Prostate gland (tissue), 2 donors: ENCODE results near the gene PTPRD. TPM values are rescaled to one million over a fixed set of nuclear protein-coding genes. Genes with fewer than 3 reads are reported as not detected.

Source experiments
- DNase-seq: peaks from one replicate; pipeline ENCODE4 v3.0.0-alpha.2; 2019; ENCODE audit warnings: low spot score
- H3K27ac ChIP-seq, 2 donors: fragments of 200-600 bp; sonication (generic); 2 replicates each; pipeline ENCODE4 v1.5.1; 2017 to 2019
- H3K27me3 ChIP-seq: fragments of 200-600 bp; sonication (generic); replicated peaks from 2 replicates; pipeline ENCODE4 v1.5.1; 2019; ENCODE audit not compliant: insufficient read depth
- H3K36me3 ChIP-seq, 2 donors: fragments of 200-600 bp; sonication (generic); 1 replicate in 1 of 2; 2 replicates in 1 of 2; pipeline versions ENCODE4 v1.5.1 to v1.8.1; 2017 to 2019
- H3K4me1 ChIP-seq: fragments of 200-600 bp; sonication (generic); replicated peaks from 2 replicates; pipeline ENCODE4 v1.5.1; 2019
- H3K4me3 ChIP-seq, 2 donors: fragments of 200-600 bp; sonication (generic); 2 replicates each; pipeline ENCODE4 v1.5.1; 2017 to 2019
- H3K9me3 ChIP-seq: fragments of 200-600 bp; sonication (generic); 2 replicates; pipeline ENCODE4 v1.5.1; 2017
- CTCF ChIP-seq, 4 experiments: fragments of 200-600 bp in 2 of 4; fragments of 450-650 bp in 2 of 4; sonication (generic) in 2 of 4; IDR thresholded peaks; 1 replicate in 3 of 4; 2 replicates in 1 of 4; pipeline ENCODE4 v1.5.1; 2016 to 2019; ENCODE audit warnings: antibody characterized with exemption in 4 of 4, mild to moderate bottlenecking in 2 of 4, moderate library complexity in 2 of 4
- POLR2A ChIP-seq: fragments of 450-650 bp; IDR thresholded peaks from one replicate; pipeline ENCODE4 v1.6.1; 2016; ENCODE audit warnings: antibody characterized with exemption, mild to moderate bottlenecking
- POLR2AphosphoS5 ChIP-seq: sonication (generic); formaldehyde crosslinking; IDR thresholded peaks from one replicate; pipeline ENCODE4 v1.6.1; 2017; ENCODE audit warnings: antibody characterized with exemption
- whole genome bisulfite sequencing: methylation state at CpG from one replicate; pipeline ENCODE4 v1.1.5; 2018; 5-methylcytosine and 5-hydroxymethylcytosine counted together
- intact Hi-C: fragments of 100-400 bp; cut with DNase I; formaldehyde crosslinking; loops from one replicate; pipeline ENCODE4 v1.14.2; 2022
- total RNA-seq, 2 donors: library from RNA; depleted of rRNA; stranded (reverse); fragments of >200 nt; gene quantifications; one replicate each; pipeline ENCODE4 v1.1.0, GENCODE V29; 2016

Gene PTPRD
- total RNA-seq, 2 donors from 2014 or later = 5.8 to 23.1 TPM

DNA sequence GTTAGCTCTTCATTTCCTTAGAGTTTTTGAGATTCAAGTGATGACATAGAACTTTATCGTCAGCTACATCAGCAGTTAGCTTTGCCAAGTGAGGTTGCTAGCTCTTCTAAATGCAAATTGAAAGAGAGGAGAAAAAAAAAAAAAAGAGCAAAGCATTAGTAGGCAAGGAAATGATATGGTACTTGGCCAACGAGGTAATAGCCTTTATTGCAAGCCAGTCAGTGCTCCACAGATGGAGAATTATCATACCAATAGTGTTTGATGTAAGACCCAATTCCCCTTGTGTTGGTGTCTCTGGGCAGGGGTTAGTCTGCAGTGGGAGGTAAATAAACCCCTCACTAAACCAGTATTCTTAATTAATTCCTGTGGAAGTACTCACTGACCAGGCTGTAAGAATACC is 992.1 kb downstream of the PTPRD start:
- no peaks in the 10 kb centered on the region for H3K9me3 ChIP-seq
- intact Hi-C loops = no loop called here
- no peaks in the 10 kb centered on the region for H3K36me3 ChIP-seq
- TF ChIP-seq CTCF (IDR thresholded peaks at IDR 0.05) = no peak
- TF ChIP-seq POLR2AphosphoS5 = no peak
- TF ChIP-seq POLR2A = no peak
- no peak overlapping the region for H3K4me3 ChIP-seq
- 57% methylated on average over 2 of the region's 2 CpGs for WGBS
- no peak for DNase-seq
- no peaks in the 10 kb centered on the region for H3K27me3 ChIP-seq
- H3K4me1 ChIP-seq = no peaks in the 10 kb centered on the region
- H3K27ac ChIP-seq = no peak overlapping the region

GRCh38 chr9:9615086-9615485 is 997.7 kb downstream of the PTPRD start:
- Histone ChIP-seq H3K27ac (no peak overlapping the region), H3K4me3 (no peak overlapping the region), H3K36me3 (no peaks in the 10 kb centered on the region), H3K27me3 (no peaks in the 10 kb centered on the region), H3K9me3 (no peaks in the 10 kb centered on the region), H3K4me1 (no peaks in the 10 kb centered on the region)
- DNase-seq = no peak
- intact Hi-C loops = no loop called here
- TF ChIP-seq POLR2A (no peak), POLR2AphosphoS5 (no peak), CTCF (IDR thresholded peaks at IDR 0.05) (no peak)
- WGBS = 91% methylated on average over 5 of the region's 5 CpGs

DNA sequence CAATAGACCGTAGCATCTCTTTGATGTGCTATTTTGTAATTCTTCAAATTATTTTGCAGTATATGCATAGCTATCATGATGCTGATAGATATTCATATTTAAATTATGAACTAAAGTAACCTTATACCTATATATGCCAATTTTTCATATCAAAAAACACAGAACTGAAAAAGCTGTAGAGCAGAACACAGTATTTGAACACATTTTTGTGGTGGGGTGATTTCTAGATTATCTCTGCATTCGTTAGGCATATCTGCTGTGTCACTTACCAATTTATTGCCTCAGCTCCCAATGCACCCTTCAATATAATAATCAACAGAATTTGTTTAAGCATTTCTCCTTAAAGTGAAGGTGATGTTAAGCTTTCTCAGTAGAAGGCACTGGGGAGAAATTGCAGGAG is 998.2 kb downstream of the PTPRD start:
- WGBS = 77% methylated on average over 2 of the region's 2 CpGs
- H3K9me3 ChIP-seq = no peaks in the 10 kb centered on the region

DNA sequence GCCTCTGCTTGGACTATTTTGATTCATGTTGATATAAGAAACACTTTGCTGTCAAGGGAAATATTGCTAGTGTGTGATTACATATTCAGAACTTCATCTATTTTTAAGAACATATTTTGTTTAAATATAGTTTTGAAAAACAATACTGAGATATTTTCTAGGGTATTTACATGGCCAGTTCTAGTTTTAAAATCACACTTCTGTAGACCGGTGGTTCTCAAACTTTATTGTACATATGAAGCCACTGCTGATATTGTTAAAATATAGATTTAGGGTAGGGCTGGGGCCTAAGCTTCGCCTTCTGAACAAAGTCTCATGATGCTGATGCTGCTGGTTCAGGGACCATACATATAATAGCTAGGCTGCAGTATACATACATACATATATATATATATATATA is 1000.0 kb downstream of the PTPRD start:
- Histone ChIP-seq H3K27me3 (no peaks in the 10 kb centered on the region), H3K27ac (no peak overlapping the region), H3K4me1 (no peaks in the 10 kb centered on the region), H3K4me3 (no peak overlapping the region), H3K36me3 (no peaks in the 10 kb centered on the region), H3K9me3 (no peaks in the 10 kb centered on the region)
- TF ChIP-seq POLR2A = no peak
- no peak for TF ChIP-seq CTCF (IDR thresholded peaks at IDR 0.05)
- no peak for TF ChIP-seq POLR2AphosphoS5
- intact Hi-C loops = no loop called here
- 88% methylated on average over 2 of the region's 2 CpGs for WGBS
- no peak for DNase-seq

More for the DNA sequence above, 998.2 kb downstream of the PTPRD start:
- intact Hi-C loops = no loop called here
- TF ChIP-seq POLR2A = no peak
- TF ChIP-seq POLR2AphosphoS5 = no peak
- no peaks in the 10 kb centered on the region for H3K27me3 ChIP-seq
- DNase-seq = no peak
- no peak overlapping the region for H3K4me3 ChIP-seq
- no peak overlapping the region for H3K27ac ChIP-seq
- no peaks in the 10 kb centered on the region for H3K36me3 ChIP-seq
- no peaks in the 10 kb centered on the region for H3K4me1 ChIP-seq

- no peaks in the 10 kb centered on the region for H3K9me3 ChIP-seq
- no peak overlapping the region for H3K4me3 ChIP-seq
- DNase-seq = no peak
- 62% methylated on average over 3 of the region's 3 CpGs for WGBS
- H3K27me3 ChIP-seq = no peaks in the 10 kb centered on the region
- intact Hi-C loops = no loop called here
- no peak overlapping the region for H3K27ac ChIP-seq
- no peaks in the 10 kb centered on the region for H3K4me1 ChIP-seq
- no peak for TF ChIP-seq POLR2A
- TF ChIP-seq POLR2AphosphoS5 = no peak
- no peak for TF ChIP-seq CTCF (IDR thresholded peaks at IDR 0.05)
- H3K36me3 ChIP-seq = no peaks in the 10 kb centered on the region
Observed at GRCh38 chr9:9612270-9612669, 1000.5 kb downstream of the PTPRD start.
